GM21447 (cell line): ENCODE measurements around the gene VAMP1.
"Not testable (repeated sequence)": the region's sequence is repeated elsewhere in the genome, so short reads cannot be mapped to it uniquely, and the experiment has no call there.

Experiments used
- ATAC-seq: cut with Tn5 transposase; IDR thresholded peaks from one replicate; pipeline ENCODE4 v1.9.1; 2021; ENCODE audit not compliant: unreplicated experiment

Gene VAMP1

GRCh38 chr12:6451348-6452244 is 18.9 kb downstream of the VAMP1 start, which contains the start of gene TAPBPL:
Gene TAPBPL, plus strand, starts transcription at chr12:6452042. Its CDS starts 207 bp downstream, at chr12:6452249.
- ATAC-seq, result peak; percentile 74

GRCh38 chr12:6450869-6451347 is 19.6 kb downstream of the VAMP1 start:
- ATAC-seq, result no peak

- no peak for ATAC-seq
Observed at GRCh38 chr12:6450091-6450868, 20.2 kb downstream of the VAMP1 start.

- no peak for ATAC-seq
Observed at GRCh38 chr12:6444704-6445688, 25.5 kb downstream of the VAMP1 start, which contains the start of gene CD27. Gene CD27, plus strand, starts transcription at chr12:6444955. Its CDS starts 141 bp downstream, at chr12:6445096.

- ATAC-seq, result no peak
Observed at GRCh38 chr12:6444031-6444430, 26.4 kb downstream of the VAMP1 start.

- ATAC-seq, result peak; percentile 38
Observed at GRCh38 chr12:6443361-6443983, 27.0 kb downstream of the VAMP1 start.

- no peak for ATAC-seq
Observed at GRCh38 chr12:6442836-6443235, 27.6 kb downstream of the VAMP1 start.

- no peak for ATAC-seq
Observed at GRCh38 chr12:6440391-6440790, 30.1 kb downstream of the VAMP1 start.

- ATAC-seq, result no peak
Observed at GRCh38 chr12:6438345-6438744, 32.1 kb downstream of the VAMP1 start.

GRCh38 chr12:6437586-6437985 is 32.9 kb downstream of the VAMP1 start:
- ATAC-seq, result no peak

- no peak for ATAC-seq
Observed at GRCh38 chr12:6435961-6436715, 34.3 kb downstream of the VAMP1 start.

- ATAC-seq, result no peak
Observed at GRCh38 chr12:6434205-6435140, 36.0 kb downstream of the VAMP1 start.

GRCh38 chr12:6432991-6433390 is 37.5 kb downstream of the VAMP1 start:
- no peak for ATAC-seq

- no peak for ATAC-seq
Observed at GRCh38 chr12:6430124-6430989, 40.1 kb downstream of the VAMP1 start.

GRCh38 chr12:6428326-6428725 is 42.2 kb downstream of the VAMP1 start:
- ATAC-seq, result no peak

GRCh38 chr12:6427796-6428195 is 42.7 kb downstream of the VAMP1 start:
- ATAC-seq, result not testable (repeated sequence)
